H54 (cell line): ENCODE measurements around the gene PPP1R3G.

Experiments
- DNase-seq: peaks from one replicate; pipeline ENCODE4 v3.0.0; 2011; ENCODE audit warnings: low spot score, mixed read lengths; ENCODE audit not compliant: insufficient read length
- FAIRE-seq: peaks from 3 replicates; lab custom pipeline; 2011; peaks lifted over from hg19 to GRCh38; lab: Jason Lieb, UNC
- POLR2A ChIP-seq: IDR thresholded peaks from 2 replicates; pipeline ENCODE4 v1.6.1; 2011; ENCODE audit warnings: low read depth, mild to moderate bottlenecking, low read length

The PPP1R3G gene

DNA sequence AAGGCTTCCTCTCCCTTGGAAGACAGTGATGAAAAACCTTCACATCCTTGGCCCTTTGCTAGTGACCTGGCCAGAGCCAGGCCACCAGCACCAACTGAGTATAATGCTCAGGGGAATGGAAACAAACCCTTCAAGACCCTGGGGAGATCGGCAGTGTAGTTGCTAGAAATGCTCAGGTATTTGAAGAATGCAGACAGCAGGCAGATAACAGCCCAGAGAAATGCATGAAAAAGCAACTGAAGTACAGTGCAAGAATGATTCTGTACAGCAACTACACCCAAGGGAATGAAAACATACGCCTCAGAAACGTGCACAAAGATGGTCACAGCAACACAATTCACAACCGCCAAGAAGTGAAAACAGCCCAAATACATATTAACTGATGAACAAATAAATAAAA lies 41.1 kb downstream of the PPP1R3G start:
- TF ChIP-seq POLR2A, result no peak
- FAIRE-seq (no peak), DNase-seq (no peak)

DNA sequence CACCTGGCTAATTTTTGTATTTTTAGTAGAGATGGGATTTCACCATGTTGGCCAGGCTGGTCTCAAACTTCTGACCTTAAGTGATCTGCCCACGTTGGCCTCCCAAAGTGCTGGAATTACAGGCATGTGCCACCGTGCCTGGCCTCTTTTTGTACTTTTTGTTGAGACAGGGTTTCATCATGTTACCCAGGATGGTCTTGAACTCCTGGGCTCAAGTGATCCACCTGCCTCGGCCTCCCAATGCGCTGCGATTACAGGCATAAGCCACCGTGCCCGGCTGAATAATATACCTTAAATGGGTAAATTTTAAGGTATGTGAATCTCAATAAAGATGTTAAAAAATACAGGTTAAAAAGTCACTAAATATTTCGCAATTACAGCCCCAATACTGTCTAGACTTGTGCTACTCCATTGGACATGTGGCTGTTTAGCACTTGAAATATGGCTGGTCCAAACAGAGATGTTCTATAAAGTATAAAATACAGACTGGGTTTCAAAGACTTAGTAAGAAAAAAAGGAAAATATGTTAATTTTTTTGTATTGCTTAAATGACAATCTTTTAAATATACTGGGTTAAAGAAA lies 42.1 kb downstream of the PPP1R3G start:
- DNase-seq (no peak), FAIRE-seq (no peak)
- no peak for TF ChIP-seq POLR2A

DNA sequence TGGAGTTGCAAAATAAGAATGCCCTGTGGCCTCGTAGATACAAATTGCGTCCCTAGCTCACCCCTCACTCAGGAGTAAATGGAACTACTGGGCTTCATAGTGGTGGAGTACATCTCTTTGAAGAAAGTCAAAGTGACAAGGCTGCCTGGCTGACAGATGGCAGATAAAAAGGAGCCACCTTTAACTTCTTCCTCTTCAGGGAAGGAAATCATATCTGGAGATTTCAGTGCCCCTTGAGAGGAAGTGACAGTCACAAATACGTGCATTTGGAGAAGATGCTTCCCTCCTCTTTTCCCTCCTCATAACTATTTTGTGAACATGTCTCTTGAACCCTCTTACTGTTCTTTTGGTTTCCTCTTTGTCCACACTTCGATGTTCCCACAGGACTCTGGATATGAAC lies 43.2 kb downstream of the PPP1R3G start:
- FAIRE-seq, result no peak
- TF ChIP-seq POLR2A, result no peak
- no peak for DNase-seq

DNA sequence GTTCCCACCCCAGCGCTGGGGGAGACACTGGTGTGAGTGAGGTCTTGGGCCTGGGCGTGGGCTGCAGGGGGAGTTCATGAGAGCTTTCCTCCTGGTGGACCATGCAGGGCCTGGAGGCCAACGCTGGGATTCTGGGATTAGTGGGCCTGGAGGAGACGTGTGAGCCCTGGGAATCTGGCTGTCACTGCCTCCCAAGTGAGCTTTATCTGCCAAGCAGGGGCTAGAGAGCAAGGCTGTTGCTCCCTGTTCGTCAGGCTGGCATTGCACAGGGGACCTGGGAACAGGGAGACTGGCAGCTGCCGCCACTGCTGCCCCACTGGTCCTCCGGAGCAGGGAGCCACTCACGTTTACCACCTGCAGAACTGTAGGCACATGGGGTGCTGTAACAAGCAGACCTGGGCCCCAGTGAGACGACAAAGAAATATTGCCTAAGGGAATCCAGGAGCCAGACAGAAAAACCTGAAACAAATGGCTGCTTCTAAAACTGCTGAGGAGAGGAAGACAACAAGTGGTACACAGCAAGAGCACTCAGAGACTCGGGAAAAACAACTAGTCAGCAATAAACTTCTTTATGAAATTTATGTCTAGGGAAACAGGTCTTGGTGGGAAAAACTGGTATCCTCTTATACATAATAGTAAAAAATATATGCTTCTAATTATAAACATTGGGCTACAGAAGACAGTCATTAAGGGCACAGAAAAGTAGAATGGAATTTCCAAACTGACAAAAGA lies 45.2 kb downstream of the PPP1R3G start:
- FAIRE-seq, result no peak
- DNase-seq, result no peak
- TF ChIP-seq POLR2A, result no peak

DNA sequence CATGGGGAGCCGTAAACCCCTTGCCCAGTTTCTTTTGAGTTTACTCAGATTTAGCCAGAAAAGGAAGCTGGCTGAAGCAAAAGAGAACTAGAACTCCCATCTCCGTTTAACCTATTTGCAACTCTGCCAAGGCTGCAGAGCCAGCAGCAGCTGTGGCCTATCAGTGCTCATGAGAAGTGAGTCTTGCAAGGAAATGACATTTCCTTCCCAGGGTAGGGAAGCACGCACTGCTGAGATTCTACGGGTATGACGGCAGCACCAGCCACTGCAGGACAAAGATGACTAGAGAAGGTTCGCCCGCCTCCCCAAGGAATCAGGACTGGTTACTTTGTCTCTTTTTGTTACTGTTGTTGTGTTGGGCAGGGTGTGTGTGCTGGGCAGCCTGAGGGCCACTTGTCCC lies 47.6 kb downstream of the PPP1R3G start:
- no peak for TF ChIP-seq POLR2A
- DNase-seq (no peak), FAIRE-seq (no peak)

DNA sequence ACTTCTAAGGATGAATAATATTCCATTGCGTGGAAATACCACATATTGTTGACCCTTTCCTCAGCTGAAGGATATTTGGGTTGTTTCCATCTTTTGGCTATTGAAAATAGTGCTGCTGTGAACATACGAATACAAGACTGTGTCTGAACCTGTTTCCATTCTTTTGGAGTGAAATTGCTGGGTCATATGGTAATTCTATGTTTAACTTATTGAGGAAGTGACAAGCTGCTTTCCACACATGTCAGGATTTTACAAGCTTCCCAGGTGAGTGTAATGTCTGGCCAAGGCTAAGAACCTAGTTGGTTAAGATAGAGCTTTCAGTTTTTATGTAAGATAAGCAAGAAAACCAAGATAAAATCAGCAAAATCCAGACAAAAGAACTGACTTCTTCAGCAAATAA lies 48.8 kb downstream of the PPP1R3G start:
- no peak for TF ChIP-seq POLR2A
- no peak for DNase-seq
- no peak for FAIRE-seq

GRCh38 chr6:5135788-5136376 lies 50.7 kb downstream of the PPP1R3G start:
- peak; percentile 27 for FAIRE-seq
- DNase-seq, result no peak
- TF ChIP-seq POLR2A, result no peak

DNA sequence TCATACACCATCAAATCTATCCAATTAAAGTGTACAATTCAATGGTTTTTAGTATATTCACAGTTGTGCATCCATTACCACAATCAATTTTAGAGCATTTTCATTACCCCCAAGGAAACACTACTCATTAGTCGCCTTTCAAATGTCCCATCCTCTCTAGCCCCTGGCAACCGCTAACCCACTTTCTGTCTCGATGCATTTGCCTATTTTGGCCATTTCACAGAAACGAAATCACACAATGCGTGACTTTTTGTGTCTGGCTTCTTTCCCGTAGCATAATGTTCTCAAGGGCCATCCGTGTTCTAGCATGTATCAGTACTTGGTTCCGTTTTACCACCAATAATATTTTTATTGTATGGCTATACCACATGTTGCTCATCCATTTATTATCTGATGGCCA lies 51.7 kb downstream of the PPP1R3G start:
- no peak for TF ChIP-seq POLR2A
- FAIRE-seq (no peak), DNase-seq (no peak)
